ENCODE results near the gene METTL23.
A peak's percentile ranks its signal among the peaks of the same experiment; 100 is the strongest.
"Not testable (repeated sequence)": the region's sequence is repeated elsewhere in the genome, so short reads cannot be mapped to it uniquely, and the experiment has no call there.

The METTL23 gene

DNA sequence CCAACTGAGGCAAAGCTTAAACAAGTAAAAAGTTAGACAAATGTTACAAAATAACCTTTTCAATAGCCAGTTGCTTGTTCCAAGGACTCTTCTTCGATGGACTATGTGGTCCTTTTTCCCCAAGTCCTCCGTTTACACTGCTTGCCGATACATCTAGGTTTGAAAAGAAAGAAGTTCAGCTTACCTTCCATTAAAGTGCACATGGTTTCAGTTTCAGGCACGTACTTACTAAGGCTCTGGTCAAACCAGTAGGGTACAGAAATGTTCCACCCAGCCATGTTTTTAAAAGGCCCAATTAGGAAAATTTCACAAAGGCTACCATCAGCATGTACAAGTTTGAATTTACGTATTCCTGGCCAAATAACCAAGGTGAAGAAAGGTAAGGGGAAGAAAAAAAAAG, 8.4 kb downstream of the METTL23 start:
- H3K36me3 ChIP-seq (ENCODE audit: control insufficient read depth in 1 of 2, insufficient read depth in 2 of 2, low read length in 2 of 2): peaks cover 38 to 50% of the 10 kb centered on the region in 2 donors
- peaks cover 42 to 46% of the 10 kb centered on the region in 2 donors for H3K4me1 ChIP-seq (ENCODE audit: control insufficient read depth in 1 of 2, insufficient read depth in 2 of 2, low read length in 2 of 2)
- H3K4me3 ChIP-seq (ENCODE audit: low read depth in 1 of 2, low read length in 2 of 2): peak overlapping the region; percentile 95 to 97
- H3K9ac ChIP-seq (ENCODE audit: low read depth in 1 of 2, low read length in 2 of 2): peak overlapping the region; percentile 95 to 99
- no peaks in the 10 kb centered on the region for H3K27me3 ChIP-seq (ENCODE audit: control insufficient read depth in 1 of 2, insufficient read depth in 2 of 2, low read length in 2 of 2)
- H3K9me3 ChIP-seq (ENCODE audit: control insufficient read depth in 1 of 2, low read length in 2 of 2): no peaks in the 10 kb centered on the region
- no peak overlapping the region for H3K27ac ChIP-seq (ENCODE audit: low read depth, low read length)

DNA sequence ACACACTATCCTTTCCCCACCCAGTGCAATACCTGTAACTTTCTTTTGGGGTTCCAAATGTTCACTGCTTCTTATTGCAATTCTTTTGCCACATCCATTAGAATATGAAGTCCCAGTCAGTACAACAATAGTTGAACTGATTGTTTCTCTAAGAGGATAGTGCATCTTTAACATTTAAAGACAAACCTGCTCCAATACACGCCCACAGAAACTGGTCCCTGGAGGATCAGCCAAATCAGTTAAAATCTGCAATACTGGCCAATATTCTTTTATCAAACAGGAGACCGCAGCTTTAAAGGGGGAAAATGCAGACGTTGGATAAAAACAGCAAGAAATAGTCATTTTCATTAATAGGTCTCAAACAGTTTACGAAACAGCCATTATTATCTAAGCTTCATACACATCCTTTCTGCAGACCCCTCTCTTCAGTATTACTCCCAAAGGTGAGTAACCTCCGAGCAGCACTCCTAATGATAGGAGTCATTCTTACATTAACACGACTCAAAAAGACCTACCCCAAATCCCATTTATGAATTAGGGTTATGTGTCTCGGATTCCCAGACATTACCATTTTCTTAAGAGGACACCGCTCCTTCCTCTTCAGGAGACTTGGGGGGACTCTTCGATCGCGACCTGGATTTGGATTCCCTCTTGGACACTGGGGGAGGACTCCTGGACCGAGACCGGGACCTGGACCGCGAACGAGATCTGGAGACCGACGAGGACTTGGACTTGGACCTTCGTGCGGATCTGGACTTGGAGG, 9.1 kb downstream of the METTL23 start:
- H3K4me3 ChIP-seq (ENCODE audit: low read depth in 1 of 2, low read length in 2 of 2): peak overlapping the region; percentile 95 to 97
- no peaks in the 10 kb centered on the region for H3K9me3 ChIP-seq (ENCODE audit: control insufficient read depth in 1 of 2, low read length in 2 of 2)
- H3K27ac ChIP-seq (ENCODE audit: low read depth, low read length): peak overlapping the region; percentile 97
- H3K36me3 ChIP-seq (ENCODE audit: control insufficient read depth in 1 of 2, insufficient read depth in 2 of 2, low read length in 2 of 2): peaks cover 38 to 47% of the 10 kb centered on the region in 2 donors
- no peaks in the 10 kb centered on the region for H3K27me3 ChIP-seq (ENCODE audit: control insufficient read depth in 1 of 2, insufficient read depth in 2 of 2, low read length in 2 of 2)
- peaks cover 42 to 50% of the 10 kb centered on the region in 2 donors for H3K4me1 ChIP-seq (ENCODE audit: control insufficient read depth in 1 of 2, insufficient read depth in 2 of 2, low read length in 2 of 2)
- H3K9ac ChIP-seq (ENCODE audit: low read depth in 1 of 2, low read length in 2 of 2): peak overlapping the region; percentile 95 to 99

- Histone ChIP-seq H3K27me3 (ENCODE audit: control insufficient read depth in 1 of 2, insufficient read depth in 2 of 2, low read length in 2 of 2) (no peaks in the 10 kb centered on the region), H3K4me3 (ENCODE audit: low read depth in 1 of 2, low read length in 2 of 2) (peak overlapping the region; percentile 95 to 97), H3K4me1 (ENCODE audit: control insufficient read depth in 1 of 2, insufficient read depth in 2 of 2, low read length in 2 of 2) (peaks cover 42 to 45% of the 10 kb centered on the region in 2 donors), H3K36me3 (ENCODE audit: control insufficient read depth in 1 of 2, insufficient read depth in 2 of 2, low read length in 2 of 2) (peaks cover 34 to 41% of the 10 kb centered on the region in 2 donors), H3K9me3 (ENCODE audit: control insufficient read depth in 1 of 2, low read length in 2 of 2) (no peaks in the 10 kb centered on the region), H3K9ac (ENCODE audit: low read depth in 1 of 2, low read length in 2 of 2) (peak overlapping the region; percentile 95 to 99), H3K27ac (ENCODE audit: low read depth, low read length) (peak overlapping the region; percentile 97)
Measured at GRCh38 chr17:76736349-76737081, 9.9 kb downstream of the METTL23 start.

DNA sequence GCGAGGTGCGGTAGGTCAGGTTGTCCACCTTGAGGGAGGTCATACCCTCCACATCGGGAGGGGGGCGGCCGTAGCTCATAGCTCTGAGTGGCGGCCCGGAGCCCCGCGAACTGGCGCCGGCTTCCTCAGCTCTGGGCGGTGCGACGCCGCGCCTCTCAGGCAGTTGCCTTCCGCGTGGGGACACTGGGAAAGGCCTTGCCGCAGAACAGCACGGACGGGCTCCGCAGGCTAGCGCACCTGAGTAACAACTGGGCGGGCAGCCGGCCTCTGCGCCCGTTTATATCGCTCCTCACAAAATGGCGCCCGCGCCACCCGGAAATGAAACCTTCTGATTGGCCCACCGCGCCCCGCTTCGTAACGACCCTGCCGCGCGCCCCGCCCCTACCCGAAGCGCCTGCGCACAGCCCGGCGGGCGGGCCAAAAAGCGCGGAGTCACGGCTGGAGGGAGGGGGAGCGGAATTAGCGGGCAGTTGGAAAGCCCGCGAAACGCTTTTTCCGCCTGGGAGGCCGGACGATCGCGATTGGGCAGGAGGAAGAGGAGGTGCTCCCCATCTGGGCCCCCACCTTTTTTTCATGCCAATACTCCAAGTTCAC, 10.5 kb downstream of the METTL23 start, which contains the start of gene SRSF2:
SRSF2 (minus strand) TSS at position 250 of the 594 bp plus-strand sequence; CDS start at position 79, 171 bp downstream.
- Histone ChIP-seq H3K27me3 (ENCODE audit: control insufficient read depth in 1 of 2, insufficient read depth in 2 of 2, low read length in 2 of 2) (no peaks in the 10 kb centered on the region), H3K9me3 (ENCODE audit: control insufficient read depth in 1 of 2, low read length in 2 of 2) (no peaks in the 10 kb centered on the region), H3K4me3 (ENCODE audit: low read depth in 1 of 2, low read length in 2 of 2) (peak within 1 kb of the TSS; percentile 95 to 99), H3K4me1 (ENCODE audit: control insufficient read depth in 1 of 2, insufficient read depth in 2 of 2, low read length in 2 of 2) (peaks cover 41 to 42% of the 10 kb centered on the region in 2 donors), H3K27ac (ENCODE audit: low read depth, low read length) (peak within 1 kb of the TSS; percentile 100), H3K9ac (ENCODE audit: low read depth in 1 of 2, low read length in 2 of 2) (peak within 1 kb of the TSS; percentile 95 to 99), H3K36me3 (ENCODE audit: control insufficient read depth in 1 of 2, insufficient read depth in 2 of 2, low read length in 2 of 2) (peaks cover 31 to 40% of the 10 kb centered on the region in 2 donors)

DNA sequence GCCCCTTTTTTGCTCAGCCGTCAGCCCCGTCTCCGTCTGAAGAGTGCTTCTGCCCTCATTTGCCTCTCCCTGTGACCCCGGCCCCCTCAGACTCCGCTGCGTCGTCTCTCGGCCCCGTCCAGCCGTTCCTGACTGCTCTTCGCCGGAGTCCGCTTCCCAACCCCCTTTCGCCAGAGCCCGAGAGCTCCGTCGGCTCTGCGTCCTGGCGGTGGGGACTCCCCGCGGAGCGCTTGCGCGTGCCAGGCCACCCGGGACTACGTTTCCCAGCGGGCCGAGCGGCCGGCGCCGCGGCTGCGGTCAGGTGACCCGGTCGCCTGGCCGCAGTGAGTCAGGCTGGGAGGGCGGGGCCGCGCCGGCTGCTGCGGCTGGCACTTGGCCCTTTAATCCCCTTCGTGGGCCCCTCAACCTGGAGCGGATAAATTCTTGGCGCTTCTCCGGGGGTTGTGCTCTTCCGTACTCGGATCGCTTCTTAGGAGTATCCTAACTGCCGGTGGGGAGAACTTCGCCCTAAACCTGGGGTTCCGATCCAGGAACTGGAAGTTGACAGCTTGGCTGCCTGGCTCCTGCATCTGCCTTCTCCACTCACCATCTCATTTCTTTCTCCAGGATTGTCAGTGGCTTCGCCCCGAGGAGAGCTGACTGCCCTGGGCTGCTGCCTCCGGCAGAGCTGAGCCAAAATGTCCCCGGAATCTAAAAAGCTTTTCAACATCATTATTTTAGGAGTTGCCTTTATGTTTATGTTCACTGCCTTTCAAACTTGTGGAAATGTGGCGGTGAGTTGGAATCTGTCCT, 11.2 kb downstream of the METTL23 start, which contains the start of gene MFSD11:
MFSD11 (plus strand) TSS at position 444 of the 792 bp plus-strand sequence; CDS start at position 678, 234 bp downstream.
- H3K36me3 ChIP-seq (ENCODE audit: control insufficient read depth in 1 of 2, insufficient read depth in 2 of 2, low read length in 2 of 2): peaks cover 27 to 38% of the 10 kb centered on the region in 2 donors

DNA sequence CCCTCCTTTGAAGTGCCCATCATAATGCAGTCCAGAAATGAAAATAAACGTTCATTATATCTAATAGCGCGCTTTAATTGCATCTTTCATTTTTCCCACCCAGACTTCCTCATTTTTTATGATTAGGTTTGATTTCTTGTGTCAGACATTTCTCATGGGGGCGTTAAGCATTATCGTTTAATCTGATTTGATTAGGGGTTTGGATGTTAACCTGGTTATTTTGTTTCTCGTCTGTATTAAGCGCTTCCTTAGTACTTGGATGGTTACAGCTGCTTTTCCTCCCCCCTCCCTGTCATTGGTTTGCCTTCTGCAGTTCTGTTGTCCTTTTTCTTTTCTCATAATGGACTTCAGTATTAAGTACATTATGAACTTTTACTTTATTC, 11.8 kb downstream of the METTL23 start:
- peak overlapping the region; percentile 87 to 92 for H3K9ac ChIP-seq (ENCODE audit: low read depth in 1 of 2, low read length in 2 of 2)
- peak overlapping the region; percentile 93 to 99 for H3K4me3 ChIP-seq (ENCODE audit: low read depth in 1 of 2, low read length in 2 of 2)
- H3K27ac ChIP-seq (ENCODE audit: low read depth, low read length): no peak overlapping the region
- no peaks in the 10 kb centered on the region for H3K9me3 ChIP-seq (ENCODE audit: control insufficient read depth in 1 of 2, low read length in 2 of 2)
- H3K4me1 ChIP-seq (ENCODE audit: control insufficient read depth in 1 of 2, insufficient read depth in 2 of 2, low read length in 2 of 2): peaks cover 31 to 33% of the 10 kb centered on the region in 2 donors
- peaks cover 21 to 34% of the 10 kb centered on the region in 2 donors for H3K36me3 ChIP-seq (ENCODE audit: control insufficient read depth in 1 of 2, insufficient read depth in 2 of 2, low read length in 2 of 2)
- no peaks in the 10 kb centered on the region for H3K27me3 ChIP-seq (ENCODE audit: control insufficient read depth in 1 of 2, insufficient read depth in 2 of 2, low read length in 2 of 2)

More for the DNA sequence above, 11.2 kb downstream of the METTL23 start, which contains the start of gene MFSD11:
- Histone ChIP-seq H3K4me1 (ENCODE audit: control insufficient read depth in 1 of 2, insufficient read depth in 2 of 2, low read length in 2 of 2) (peaks cover 37 to 39% of the 10 kb centered on the region in 2 donors), H3K4me3 (ENCODE audit: low read depth in 1 of 2, low read length in 2 of 2) (peak within 1 kb of the TSS; percentile 95 to 99), H3K27ac (ENCODE audit: low read depth, low read length) (peak within 1 kb of the TSS; percentile 100), H3K9me3 (ENCODE audit: control insufficient read depth in 1 of 2, low read length in 2 of 2) (no peaks in the 10 kb centered on the region), H3K27me3 (ENCODE audit: control insufficient read depth in 1 of 2, insufficient read depth in 2 of 2, low read length in 2 of 2) (no peaks in the 10 kb centered on the region), H3K9ac (ENCODE audit: low read depth in 1 of 2, low read length in 2 of 2) (peak within 1 kb of the TSS; percentile 95 to 99)

- H3K27me3 ChIP-seq (ENCODE audit: control insufficient read depth in 1 of 2, insufficient read depth in 2 of 2, low read length in 2 of 2); H3K9ac ChIP-seq (ENCODE audit: low read depth in 1 of 2, low read length in 2 of 2); H3K27ac ChIP-seq (ENCODE audit: low read depth, low read length); H3K9me3 ChIP-seq (ENCODE audit: control insufficient read depth in 1 of 2, low read length in 2 of 2); H3K4me3 ChIP-seq (ENCODE audit: low read depth in 1 of 2, low read length in 2 of 2): not testable (repeated sequence)
- Histone ChIP-seq H3K36me3 (ENCODE audit: control insufficient read depth in 1 of 2, insufficient read depth in 2 of 2, low read length in 2 of 2) (peaks cover 10 to 32% of the 10 kb centered on the region in 2 donors), H3K4me1 (ENCODE audit: control insufficient read depth in 1 of 2, insufficient read depth in 2 of 2, low read length in 2 of 2) (peaks cover 20 to 21% of the 10 kb centered on the region in 2 donors)
Measured at GRCh38 chr17:76739568-76740115, 13.0 kb downstream of the METTL23 start.

DNA sequence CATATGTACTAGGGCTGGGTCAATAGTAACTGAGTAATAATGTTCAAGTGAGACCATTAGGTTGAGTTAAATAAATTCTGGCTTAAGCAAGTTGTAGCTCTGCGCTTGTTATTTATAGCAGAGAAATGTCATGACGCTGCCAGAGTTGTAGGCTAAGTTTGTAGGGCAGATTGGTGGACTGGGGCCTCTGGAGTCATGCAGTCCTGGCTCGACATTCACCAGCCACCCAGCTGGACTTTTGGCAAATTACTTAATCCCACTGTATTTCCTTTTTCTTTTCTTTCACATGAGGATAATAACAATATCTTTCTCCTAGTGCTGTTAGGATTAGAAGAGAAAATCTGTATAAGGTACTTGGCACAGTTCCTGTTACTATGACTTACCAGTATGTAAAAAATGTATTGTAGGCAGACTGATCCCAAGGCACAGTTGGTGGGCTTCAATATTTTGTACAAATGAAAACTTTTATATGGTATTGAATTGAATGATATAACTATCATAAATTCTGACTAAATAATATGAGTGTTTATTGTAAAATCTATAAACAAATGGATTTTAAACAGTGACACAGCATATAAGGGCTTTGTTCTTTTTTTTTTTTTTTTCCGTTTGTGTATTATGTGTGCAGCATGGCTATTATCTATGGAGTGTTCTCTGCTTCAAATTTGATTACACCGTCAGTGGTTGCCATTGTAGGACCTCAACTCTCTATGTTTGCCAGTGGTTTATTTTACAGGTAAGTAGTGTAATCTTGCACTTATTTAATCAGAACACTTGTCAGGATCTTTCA, 13.9 kb downstream of the METTL23 start:
- Histone ChIP-seq H3K4me1 (ENCODE audit: control insufficient read depth in 1 of 2, insufficient read depth in 2 of 2, low read length in 2 of 2) (peaks cover 13 to 15% of the 10 kb centered on the region in 2 donors), H3K27me3 (ENCODE audit: control insufficient read depth in 1 of 2, insufficient read depth in 2 of 2, low read length in 2 of 2) (no peaks in the 10 kb centered on the region), H3K4me3 (ENCODE audit: low read depth in 1 of 2, low read length in 2 of 2) (no peak overlapping the region), H3K9ac (ENCODE audit: low read depth in 1 of 2, low read length in 2 of 2) (no peak overlapping the region), H3K36me3 (ENCODE audit: control insufficient read depth in 1 of 2, insufficient read depth in 2 of 2, low read length in 2 of 2) (peaks cover 10 to 34% of the 10 kb centered on the region in 2 donors), H3K9me3 (ENCODE audit: control insufficient read depth in 1 of 2, low read length in 2 of 2) (no peaks in the 10 kb centered on the region), H3K27ac (ENCODE audit: low read depth, low read length) (no peak overlapping the region)
